Endothelial cell (in vitro differentiated cells): ENCODE measurements around the gene RASA2. TPM values are rescaled to one million over a fixed set of nuclear protein-coding genes. Genes with fewer than 3 reads are reported as not detected.

Source experiments
- DNase-seq: peaks from one replicate; pipeline ENCODE4 v3.0.0; 2021; ENCODE audit warnings: low spot score
- H3K27ac Mint-ChIP-seq: one replicate; pipeline ENCODE4 v1.8.0; 2021; ENCODE audit warnings: mixed read lengths, inconsistent platforms; ENCODE audit not compliant: unreplicated experiment
- H3K27me3 Mint-ChIP-seq: one replicate; pipeline ENCODE4 v1.8.0; 2021; ENCODE audit warnings: mild to moderate bottlenecking, moderate library complexity, mixed read lengths, inconsistent platforms; ENCODE audit not compliant: unreplicated experiment
- H3K36me3 Mint-ChIP-seq: one replicate; pipeline ENCODE4 v1.8.0; 2021; ENCODE audit warnings: mild to moderate bottlenecking, low read depth, mixed read lengths, inconsistent platforms; ENCODE audit not compliant: unreplicated experiment
- H3K4me1 Mint-ChIP-seq: one replicate; pipeline ENCODE4 v1.8.0; 2021; ENCODE audit warnings: mild to moderate bottlenecking, mixed read lengths, inconsistent platforms; ENCODE audit not compliant: unreplicated experiment
- H3K4me3 Mint-ChIP-seq: one replicate; pipeline ENCODE4 v1.8.0; 2021; ENCODE audit warnings: mild to moderate bottlenecking, mixed read lengths, inconsistent platforms; ENCODE audit not compliant: unreplicated experiment
- H3K9me3 Mint-ChIP-seq: one replicate; pipeline ENCODE4 v1.8.0; 2021; ENCODE audit warnings: mixed read lengths, inconsistent platforms; ENCODE audit not compliant: unreplicated experiment
- CTCF ChIP-seq: fragments of 200-600 bp; sonication (generic); IDR thresholded peaks from one replicate; pipeline ENCODE4 v1.5.0; 2021; ENCODE audit warnings: antibody characterized with exemption; ENCODE audit not compliant: unreplicated experiment
- total RNA-seq: library from RNA; stranded (reverse); fragmentation: NEBNext Ultra II Directional; extraction: Animal tissue kit (Norgen Biotek cat#: 25700); gene quantifications from one replicate; pipeline ENCODE4 v1.2.1, GENCODE V29; 2021; ENCODE audit not compliant: unreplicated experiment

The RASA2 gene
- total RNA-seq, 1 donor from 2014 or later = 32.5 TPM

GRCh38 chr3:141511361-141511760 lies 24.5 kb downstream of the RASA2 start:
- H3K27ac Mint-ChIP-seq = no peak overlapping the region
- no peak for TF ChIP-seq CTCF
- peaks cover under 1% of the 10 kb centered on the region for H3K36me3 Mint-ChIP-seq
- H3K4me3 Mint-ChIP-seq = no peak overlapping the region
- no peaks in the 10 kb centered on the region for H3K9me3 Mint-ChIP-seq
- no peaks in the 10 kb centered on the region for H3K4me1 Mint-ChIP-seq
- H3K27me3 Mint-ChIP-seq = peaks cover 1% of the 10 kb centered on the region
- no peak for DNase-seq

- Mint-ChIP-seq H3K4me1 (no peaks in the 10 kb centered on the region), H3K4me3 (no peak overlapping the region)
- no peak for TF ChIP-seq CTCF
These were observed 27.6 kb downstream of the RASA2 start for GRCh38 chr3:141514382-141514781.

GRCh38 chr3:141519587-141519986 lies 32.8 kb downstream of the RASA2 start:
- Mint-ChIP-seq H3K9me3 (no peaks in the 10 kb centered on the region), H3K36me3 (peaks cover 25% of the 10 kb centered on the region), H3K27me3 (peaks cover 2% of the 10 kb centered on the region), H3K4me1 (peaks cover 29% of the 10 kb centered on the region), H3K4me3 (no peak overlapping the region), H3K27ac (no peak overlapping the region)
- DNase-seq = no peak
- no peak for TF ChIP-seq CTCF

More at GRCh38 chr3:141514382-141514781, 27.6 kb downstream of the RASA2 start:
- Mint-ChIP-seq H3K27me3 (peaks cover 1% of the 10 kb centered on the region), H3K27ac (no peak overlapping the region), H3K9me3 (no peaks in the 10 kb centered on the region), H3K36me3 (peaks cover 18% of the 10 kb centered on the region)
- no peak for DNase-seq

- H3K27me3 Mint-ChIP-seq = peaks cover 2% of the 10 kb centered on the region
- no peak for DNase-seq
- TF ChIP-seq CTCF = no peak
- peaks cover 25% of the 10 kb centered on the region for H3K36me3 Mint-ChIP-seq
- H3K4me1 Mint-ChIP-seq = peaks cover 50% of the 10 kb centered on the region
- H3K9me3 Mint-ChIP-seq = no peaks in the 10 kb centered on the region
- H3K4me3 Mint-ChIP-seq = no peak overlapping the region
- H3K27ac Mint-ChIP-seq = peak overlapping the region; percentile 20
These were observed 35.0 kb downstream of the RASA2 start for GRCh38 chr3:141521781-141522180.

- Mint-ChIP-seq H3K9me3 (no peaks in the 10 kb centered on the region), H3K4me3 (no peak overlapping the region), H3K36me3 (peaks cover 14% of the 10 kb centered on the region), H3K27ac (peak overlapping the region; percentile 97), H3K4me1 (peaks cover 56% of the 10 kb centered on the region), H3K27me3 (peaks cover 2% of the 10 kb centered on the region)
- TF ChIP-seq CTCF = no peak
- no peak for DNase-seq
These were observed 37.0 kb downstream of the RASA2 start for GRCh38 chr3:141523615-141524375.
